H9 (cell line): ENCODE measurements around the gene COL4A2. TPM values are rescaled to one million over a fixed set of nuclear protein-coding genes. Genes with fewer than 3 reads are reported as not detected.

Experiments used
- DNase-seq: peaks from one replicate; pipeline ENCODE4 v3.0.0-alpha.2; 2017
- H2AFZ ChIP-seq: one replicate; pipeline ENCODE4 v1.6.1; 2013; ENCODE audit warnings: mild to moderate bottlenecking, low read length, control low read depth, moderate library complexity
- H2AK5ac ChIP-seq: 2 replicates; pipeline ENCODE4 v1.6.1; 2013; ENCODE audit warnings: low read length, control low read depth, mixed read lengths; ENCODE audit not compliant: insufficient read length
- H2BK120ac ChIP-seq: one replicate; pipeline ENCODE4 v1.6.1; 2013; ENCODE audit warnings: low read depth, mild to moderate bottlenecking, low read length, control low read depth, inconsistent platforms; ENCODE audit not compliant: poor library complexity, severe bottlenecking
- H2BK12ac ChIP-seq: 2 replicates; pipeline ENCODE4 v1.6.1; 2013; ENCODE audit warnings: low read length, control low read depth, mixed read lengths, low read depth; ENCODE audit not compliant: insufficient read length
- H2BK15ac ChIP-seq: 2 replicates; pipeline ENCODE4 v1.6.1; 2013; ENCODE audit warnings: low read depth, low read length, control low read depth
- H2BK20ac ChIP-seq: one replicate; pipeline ENCODE4 v1.6.1; 2013; ENCODE audit warnings: low read depth, mild to moderate bottlenecking, low read length, control low read depth, inconsistent platforms; ENCODE audit not compliant: poor library complexity, severe bottlenecking
- H2BK5ac ChIP-seq: 2 replicates; pipeline ENCODE4 v1.6.1; 2013; ENCODE audit warnings: low read length, control low read depth, mixed read lengths; ENCODE audit not compliant: insufficient read length
- H3K14ac ChIP-seq: 2 replicates; pipeline ENCODE4 v1.6.1; 2013; ENCODE audit warnings: low read length, control low read depth; ENCODE audit not compliant: insufficient read depth
- H3K18ac ChIP-seq: 2 replicates; pipeline ENCODE4 v1.6.1; 2013; ENCODE audit warnings: low read depth, mild to moderate bottlenecking, mixed read lengths, low read length, control low read depth; ENCODE audit not compliant: insufficient read length
- H3K23ac ChIP-seq: 2 replicates; pipeline ENCODE4 v1.6.1; 2013; ENCODE audit warnings: low read length, control low read depth, mixed read lengths, low read depth; ENCODE audit not compliant: insufficient read length
- H3K23me2 ChIP-seq: 2 replicates; pipeline ENCODE4 v1.6.1; 2013; ENCODE audit warnings: low read depth, mild to moderate bottlenecking, mixed read lengths, low read length, control low read depth; ENCODE audit not compliant: insufficient read length, poor library complexity, severe bottlenecking
- H3K27ac ChIP-seq: 2 replicates; pipeline ENCODE4 v1.5.1; 2013; ENCODE audit warnings: low read length, control low read depth, mixed read lengths, low read depth; ENCODE audit not compliant: insufficient read length
- H3K27me3 ChIP-seq: 2 replicates; pipeline ENCODE4 v1.6.1; 2013; ENCODE audit warnings: low read length, control low read depth, inconsistent platforms; ENCODE audit not compliant: insufficient read depth
- H3K4ac ChIP-seq: 2 replicates; pipeline ENCODE4 v1.6.1; 2013; ENCODE audit warnings: low read depth, mild to moderate bottlenecking, control low read depth, inconsistent platforms, low read length, moderate library complexity
- H3K4me1 ChIP-seq: 2 replicates; pipeline ENCODE4 v1.6.1; 2013; ENCODE audit warnings: low read length, control low read depth, inconsistent platforms; ENCODE audit not compliant: insufficient read depth
- H3K4me2 ChIP-seq: 2 replicates; pipeline ENCODE4 v1.6.1; 2013; ENCODE audit warnings: low read length, control low read depth, mixed read lengths; ENCODE audit not compliant: insufficient read length, insufficient read depth
- H3K56ac ChIP-seq: 2 replicates; pipeline ENCODE4 v1.6.1; 2013; ENCODE audit warnings: low read depth, mild to moderate bottlenecking, mixed read lengths, low read length, control low read depth; ENCODE audit not compliant: insufficient read length
- H3K79me1 ChIP-seq: 2 replicates; pipeline ENCODE4 v1.6.1; 2013; ENCODE audit warnings: low read depth, mild to moderate bottlenecking, moderate library complexity, low read length, control low read depth, inconsistent platforms; ENCODE audit not compliant: insufficient read depth, poor library complexity, severe bottlenecking
- H3K79me2 ChIP-seq: 2 replicates; pipeline ENCODE4 v1.6.1; 2013; ENCODE audit warnings: low read length, control low read depth, inconsistent platforms; ENCODE audit not compliant: insufficient read depth
- H3K9ac ChIP-seq: 2 replicates; pipeline ENCODE4 v1.6.1; 2013; ENCODE audit warnings: low read length, control low read depth, mixed read lengths; ENCODE audit not compliant: insufficient read length; ENCODE audit errors: extremely low read depth
- H3K9me3 ChIP-seq: one replicate; pipeline ENCODE4 v1.6.1; 2013; ENCODE audit warnings: low read depth, low read length, inconsistent platforms; ENCODE audit not compliant: control insufficient read depth
- H3T11ph ChIP-seq: one replicate; pipeline ENCODE4 v1.6.1; 2013; ENCODE audit warnings: mild to moderate bottlenecking, low read length, control low read depth, inconsistent platforms
- H4K20me1 ChIP-seq: one replicate; pipeline ENCODE4 v1.6.1; 2013; ENCODE audit not compliant: control insufficient read depth, insufficient read length, insufficient read depth
- H4K5ac ChIP-seq: 2 replicates; pipeline ENCODE4 v1.6.1; 2013; ENCODE audit warnings: low read depth, mild to moderate bottlenecking, mixed read lengths, low read length, control low read depth; ENCODE audit not compliant: insufficient read length
- H4K8ac ChIP-seq: replicated peaks from 2 replicates; pipeline ENCODE4 v1.6.1; 2013; ENCODE audit warnings: low read length, control low read depth, mixed read lengths, low read depth; ENCODE audit not compliant: insufficient read length
- H4K91ac ChIP-seq: 2 replicates; pipeline ENCODE4 v1.6.1; 2013; ENCODE audit warnings: low read depth, mild to moderate bottlenecking, moderate library complexity, mixed read lengths, low read length, control low read depth; ENCODE audit not compliant: insufficient read length
- H3K27ac Mint-ChIP-seq, 3 experiments: 2 replicates in 2 of 3; 3 replicates in 1 of 3; pipeline ENCODE4 v1.8.0; 2020 to 2021; ENCODE audit warnings: mixed read lengths in 3 of 3, mild to moderate bottlenecking in 1 of 3, moderate library complexity in 1 of 3
- H3K27me3 Mint-ChIP-seq: 2 replicates; pipeline ENCODE4 v1.8.0; 2021; ENCODE audit warnings: low read depth, mild to moderate bottlenecking, moderate library complexity, mixed read lengths
- H3K36me3 Mint-ChIP-seq, 3 experiments: 2 replicates in 2 of 3; 3 replicates in 1 of 3; pipeline ENCODE4 v1.8.0; 2020 to 2021; ENCODE audit warnings: low read depth in 3 of 3, mixed read lengths in 3 of 3; ENCODE audit not compliant: insufficient read depth in 1 of 3
- H3K4me1 Mint-ChIP-seq, 2 experiments: 2 replicates each; pipeline ENCODE4 v1.8.0; 2020; ENCODE audit warnings: mixed read lengths in 2 of 2
- H3K4me3 Mint-ChIP-seq, 2 experiments: 2 replicates in 1 of 2; 3 replicates in 1 of 2; pipeline ENCODE4 v1.8.0; 2020 to 2021; ENCODE audit warnings: mild to moderate bottlenecking in 2 of 2, mixed read lengths in 2 of 2, moderate library complexity in 1 of 2
- H3K9me3 Mint-ChIP-seq, 2 experiments: 2 replicates in 1 of 2; 3 replicates in 1 of 2; pipeline ENCODE4 v1.8.0; 2020; ENCODE audit warnings: mild to moderate bottlenecking in 2 of 2, mixed read lengths in 2 of 2, moderate library complexity in 1 of 2
- WGBS: extraction: QIAGEN DNeasy Blood & Tissue Kit; methylation state at CpG from one replicate; pipeline ENCODE4 v1.1.7; 2013; ENCODE audit warnings: missing lambda C conversion rate, low lambda C conversion rate, mixed read lengths; ENCODE audit not compliant: insufficient read length; ENCODE audit errors: extremely low coverage; 5-methylcytosine and 5-hydroxymethylcytosine counted together
- total RNA-seq: library from RNA; stranded (reverse); gene quantifications from 2 replicates; pipeline ENCODE4 v1.2.1, GENCODE V29; 2021
- TF ChIP-seq, protein P1 (sequence below): fragments of 200-600 bp; sonication (generic); conservative IDR thresholded peaks from 3 replicates; pipeline ENCODE4 v1.8.0; 2021; ENCODE audit warnings: antibody characterized with exemption, mild to moderate bottlenecking

The COL4A2 gene
- total RNA-seq, 1 experiment from 2014 or later, result 76.5 TPM

DNA sequence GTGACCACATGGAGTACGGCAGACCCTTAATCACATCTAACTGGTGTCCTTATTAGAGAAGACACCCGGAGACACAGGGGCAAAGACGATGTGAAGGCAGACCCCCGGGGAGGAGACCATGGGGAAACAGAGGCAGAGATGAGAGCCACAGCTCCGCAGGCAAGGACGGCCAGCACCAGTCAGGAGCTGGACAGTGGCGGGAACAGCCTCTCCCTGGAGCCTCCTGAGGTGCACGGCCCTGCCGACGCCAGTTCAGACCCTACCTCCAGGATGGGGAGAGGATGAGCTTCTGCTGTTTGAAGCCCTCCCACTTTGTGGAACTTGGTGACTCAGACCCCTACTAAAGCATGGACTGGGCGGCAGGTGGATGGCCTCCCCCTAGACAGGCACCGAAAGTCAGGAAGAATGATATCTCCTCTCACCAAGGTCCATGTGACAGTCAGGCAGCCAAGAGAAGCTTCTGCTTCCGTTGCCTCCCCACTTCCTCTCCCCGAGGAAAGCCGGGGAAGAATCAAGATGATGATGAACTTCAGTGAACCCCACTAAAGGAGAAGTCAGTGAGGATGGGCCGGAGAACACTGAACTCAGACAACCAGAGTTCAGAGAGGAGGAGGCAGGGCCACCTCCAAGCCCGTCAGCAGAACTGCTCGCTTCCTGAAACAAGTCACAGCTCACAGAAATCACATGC is 229.1 kb downstream of the COL4A2 start:
- H4K20me1 ChIP-seq, result no peaks in the 10 kb centered on the region
- Mint-ChIP-seq H3K4me1 (peaks cover 7 to 18% of the 10 kb centered on the region in 2 experiments; a peak in 3 of 4 replicates), H3K9me3 (no peaks in the 10 kb centered on the region), H3K27me3 (no peaks in the 10 kb centered on the region), H3K27ac (no peak overlapping the region), H3K4me3 (no peak overlapping the region), H3K36me3 (no peaks in the 10 kb centered on the region; a peak in 2 of 7 replicates)
- H2AK5ac ChIP-seq, result no peak overlapping the region
- no peak overlapping the region for H3K9ac ChIP-seq
- no peak overlapping the region for H3K14ac ChIP-seq
- H2AFZ ChIP-seq, result no peak overlapping the region
- no peak overlapping the region for H3T11ph ChIP-seq
- no peak overlapping the region for H4K91ac ChIP-seq
- no peak overlapping the region for H2BK5ac ChIP-seq
- H3K18ac ChIP-seq, result no peak overlapping the region
- no peaks in the 10 kb centered on the region for H3K27me3 ChIP-seq
- no peak overlapping the region for H2BK12ac ChIP-seq
- H3K56ac ChIP-seq, result no peak overlapping the region
- no peak for DNase-seq
- no peaks in the 10 kb centered on the region for H3K23me2 ChIP-seq
- no peak overlapping the region for H4K5ac ChIP-seq
- peaks cover 3% of the 10 kb centered on the region for H3K4me1 ChIP-seq
- TF ChIP-seq, protein P1, sequence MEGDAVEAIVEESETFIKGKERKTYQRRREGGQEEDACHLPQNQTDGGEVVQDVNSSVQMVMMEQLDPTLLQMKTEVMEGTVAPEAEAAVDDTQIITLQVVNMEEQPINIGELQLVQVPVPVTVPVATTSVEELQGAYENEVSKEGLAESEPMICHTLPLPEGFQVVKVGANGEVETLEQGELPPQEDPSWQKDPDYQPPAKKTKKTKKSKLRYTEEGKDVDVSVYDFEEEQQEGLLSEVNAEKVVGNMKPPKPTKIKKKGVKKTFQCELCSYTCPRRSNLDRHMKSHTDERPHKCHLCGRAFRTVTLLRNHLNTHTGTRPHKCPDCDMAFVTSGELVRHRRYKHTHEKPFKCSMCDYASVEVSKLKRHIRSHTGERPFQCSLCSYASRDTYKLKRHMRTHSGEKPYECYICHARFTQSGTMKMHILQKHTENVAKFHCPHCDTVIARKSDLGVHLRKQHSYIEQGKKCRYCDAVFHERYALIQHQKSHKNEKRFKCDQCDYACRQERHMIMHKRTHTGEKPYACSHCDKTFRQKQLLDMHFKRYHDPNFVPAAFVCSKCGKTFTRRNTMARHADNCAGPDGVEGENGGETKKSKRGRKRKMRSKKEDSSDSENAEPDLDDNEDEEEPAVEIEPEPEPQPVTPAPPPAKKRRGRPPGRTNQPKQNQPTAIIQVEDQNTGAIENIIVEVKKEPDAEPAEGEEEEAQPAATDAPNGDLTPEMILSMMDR, result no peak
- H3K9me3 ChIP-seq, result no peaks in the 10 kb centered on the region
- no peak overlapping the region for H3K27ac ChIP-seq
- peaks cover 2% of the 10 kb centered on the region; the same call in 1 of the 2 replicates for H3K79me2 ChIP-seq
- no peak overlapping the region for H3K23ac ChIP-seq
- H2BK20ac ChIP-seq, result no peak overlapping the region
- H2BK15ac ChIP-seq, result no peak overlapping the region
- peaks cover 2% of the 10 kb centered on the region for H3K79me1 ChIP-seq
- H2BK120ac ChIP-seq, result no peak overlapping the region
- no peak overlapping the region for H4K8ac ChIP-seq
- WGBS, result no CpG with 5 or more reads among the region's 18 CpGs
- H3K4ac ChIP-seq, result no peak overlapping the region
- no peak overlapping the region for H3K4me2 ChIP-seq
